Right renal pelvis (tissue), 4 donors: ENCODE results near the gene TBX19. TPM values are rescaled to one million over a fixed set of nuclear protein-coding genes. Genes with fewer than 3 reads are reported as not detected.

Experiments
- DNase-seq, 4 donors: peaks; one replicate each; pipeline ENCODE4 v3.0.0-alpha.2; 2013; ENCODE audit warnings: low read depth in 4 of 4, low spot score in 3 of 4, missing footprints in 1 of 4
- polyA plus RNA-seq, 4 donors: library from polyadenylated mRNA; unstranded; fragments of 120-200 nt; gene quantifications; one replicate each; pipeline ENCODE4 v1.2.1, GENCODE V29; 2013; ENCODE audit not compliant: insufficient read length in 4 of 4

Gene TBX19
- polyA plus RNA-seq, 4 donors, result 2.2 to 2.7 (median 2.5) TPM

DNA sequence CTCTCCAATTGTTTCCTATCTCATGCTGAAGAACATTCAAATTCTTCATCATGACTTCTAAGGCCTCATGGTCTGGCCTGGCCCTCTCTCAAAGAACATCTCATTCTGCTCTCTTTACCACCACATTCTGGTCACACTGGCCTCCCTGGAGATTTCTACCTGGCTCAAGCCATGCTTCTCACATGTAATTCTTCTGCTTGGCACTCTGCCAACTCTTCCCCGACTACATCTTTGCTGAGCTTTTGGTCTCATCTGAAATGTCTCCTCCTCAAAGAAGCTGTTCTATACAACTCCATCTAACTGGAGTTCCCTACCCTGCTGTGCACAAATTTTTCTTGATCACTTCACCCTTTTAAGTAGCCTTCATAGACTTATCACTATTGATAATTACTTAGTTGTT, 1.4 kb upstream of the TBX19 start:
- no peak for DNase-seq

DNA sequence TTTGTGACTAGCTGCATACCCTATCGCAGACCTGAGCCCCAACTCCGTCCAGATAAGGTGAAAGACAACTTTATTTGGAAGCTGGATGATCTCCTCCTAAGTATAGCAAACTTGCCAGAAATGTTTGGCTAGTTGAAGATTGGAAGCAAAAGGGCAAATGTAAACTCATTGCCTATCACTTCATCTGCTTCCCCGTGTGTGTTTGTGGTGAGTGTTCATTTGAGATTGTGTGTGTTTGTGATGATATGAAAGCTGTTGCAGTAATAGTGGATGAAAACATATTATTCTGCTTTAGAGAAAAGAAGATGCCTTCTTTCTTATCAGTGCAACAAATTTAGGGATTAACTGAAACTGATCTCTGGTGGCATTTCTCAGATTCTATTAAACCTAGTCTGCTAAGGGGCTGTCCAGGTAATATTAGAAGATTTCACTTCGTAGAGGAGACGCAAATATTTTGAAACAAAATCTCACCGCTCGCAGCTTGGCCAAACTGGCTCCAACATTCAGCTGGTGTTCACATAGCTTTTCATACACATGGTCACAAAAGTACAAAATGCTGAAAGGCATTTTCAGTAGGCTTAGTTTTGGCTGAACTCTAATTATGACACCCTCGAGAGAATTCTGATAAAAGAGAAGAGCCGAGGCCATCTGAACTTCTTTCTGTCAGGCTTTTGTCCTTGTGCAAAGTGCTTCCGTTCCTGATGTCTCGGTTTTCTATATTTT, 1.1 kb downstream of the TBX19 start:
- DNase-seq, result no peak

DNA sequence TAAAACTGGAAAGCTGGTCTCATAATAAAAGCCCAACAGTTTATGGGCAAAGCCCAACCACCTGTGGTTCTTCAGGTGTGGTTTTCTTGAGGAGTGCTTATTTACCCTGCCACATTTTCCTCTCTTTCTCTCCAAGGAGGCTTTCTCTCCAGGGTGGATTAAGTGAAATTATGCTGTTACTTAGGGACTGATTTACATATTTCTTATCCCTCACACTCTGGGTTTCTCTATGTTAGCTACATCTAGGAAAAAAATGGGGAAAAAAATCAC, 4.8 kb downstream of the TBX19 start:
- DNase-seq, result peak in 1 of 4 donors; percentile 23

DNA sequence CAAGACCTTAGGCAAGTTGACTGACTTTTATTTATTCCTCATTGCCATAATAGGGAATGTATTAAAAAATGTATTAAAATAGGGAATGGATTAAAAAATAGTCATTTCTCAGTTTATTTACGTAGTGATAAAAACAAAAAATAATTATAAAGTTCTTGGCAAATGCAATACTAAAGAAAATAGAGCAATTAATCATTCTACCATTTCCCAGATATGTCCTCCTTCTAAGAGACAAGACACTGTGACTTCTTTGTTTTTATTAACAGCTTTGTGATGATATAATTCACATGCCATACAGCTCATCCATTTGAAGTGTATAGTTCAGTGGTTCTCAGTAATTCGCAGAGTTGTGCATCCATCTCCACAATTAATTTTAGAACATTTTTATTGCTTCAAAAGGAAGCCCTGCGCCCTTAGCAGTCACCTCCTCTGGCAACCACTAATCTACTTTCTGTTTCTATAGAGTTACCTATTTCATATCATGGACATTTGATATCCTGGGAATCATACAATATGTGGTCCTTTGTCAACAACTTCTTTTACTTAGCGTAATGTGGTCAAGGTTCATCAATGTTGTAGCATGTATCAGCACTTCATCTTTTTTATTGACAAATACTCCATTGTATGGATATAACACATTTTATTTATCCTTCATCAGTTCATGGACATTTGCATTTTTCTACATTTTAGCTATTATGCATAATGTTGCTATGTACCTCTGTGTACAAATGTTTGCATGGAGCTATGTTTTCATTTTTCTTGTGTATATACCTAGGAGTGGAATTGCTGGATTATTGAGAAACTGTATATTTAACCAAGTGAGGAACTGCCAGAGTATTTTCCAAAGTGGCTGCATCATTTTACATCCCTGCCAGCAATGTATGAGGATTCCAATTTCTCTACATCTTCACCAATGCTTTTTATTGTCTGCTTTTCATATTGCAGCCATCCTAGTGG, 5.6 kb downstream of the TBX19 start:
- no peak for DNase-seq

DNA sequence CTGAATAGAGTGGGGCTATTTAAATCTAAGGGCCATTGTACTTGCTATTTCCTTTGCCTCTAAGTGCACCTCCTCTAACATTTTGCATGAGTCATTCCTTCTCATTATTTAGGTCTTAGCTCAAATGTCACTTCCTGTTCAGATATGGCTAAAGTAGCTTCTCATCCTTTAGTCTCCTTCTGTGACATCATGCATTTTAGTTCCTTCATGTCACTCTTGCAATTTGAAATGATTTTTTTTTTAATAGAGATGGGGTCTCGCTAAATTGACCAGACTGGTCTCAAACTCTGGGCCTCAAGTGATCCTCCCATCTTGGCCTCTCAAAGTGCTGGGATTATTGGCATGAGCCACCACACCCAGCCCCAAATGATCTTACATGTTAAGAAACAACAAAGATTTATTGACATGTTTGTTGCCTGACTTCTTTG, 6.6 kb downstream of the TBX19 start:
- DNase-seq, result no peak

DNA sequence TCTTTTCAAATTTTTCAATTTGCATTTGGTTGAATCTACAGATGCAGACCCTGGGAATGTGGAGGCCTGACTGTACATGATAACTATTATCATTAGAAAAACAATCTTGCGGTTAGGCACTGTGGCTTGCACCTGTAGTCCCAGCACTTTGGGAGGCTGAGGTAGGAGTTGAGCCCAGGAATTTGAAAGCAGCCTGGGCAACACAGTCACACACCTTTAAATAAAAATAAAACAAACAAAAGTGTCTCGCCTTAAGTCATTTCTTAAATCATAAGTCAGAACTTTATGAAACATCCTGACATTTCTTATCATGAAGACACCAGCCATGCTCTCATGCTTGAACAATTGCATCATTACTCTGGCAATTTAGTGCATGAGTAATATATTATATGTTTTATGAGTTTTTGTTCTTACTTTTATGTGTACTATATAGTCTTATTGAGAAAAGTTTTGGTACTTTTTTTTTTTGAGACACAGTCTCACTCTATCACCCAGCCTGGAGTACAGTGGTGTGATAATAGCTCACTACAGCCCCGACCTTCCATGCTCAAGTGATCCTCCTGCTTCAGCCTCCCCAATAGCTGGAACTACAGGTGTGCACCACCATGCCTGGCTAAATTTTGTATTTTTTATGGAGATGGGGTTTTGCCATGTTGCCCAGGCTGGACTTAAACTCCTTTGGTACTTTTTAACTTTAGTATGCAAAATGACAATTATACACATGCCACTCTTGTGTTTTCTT, 7.8 kb downstream of the TBX19 start:
- no peak for DNase-seq

DNA sequence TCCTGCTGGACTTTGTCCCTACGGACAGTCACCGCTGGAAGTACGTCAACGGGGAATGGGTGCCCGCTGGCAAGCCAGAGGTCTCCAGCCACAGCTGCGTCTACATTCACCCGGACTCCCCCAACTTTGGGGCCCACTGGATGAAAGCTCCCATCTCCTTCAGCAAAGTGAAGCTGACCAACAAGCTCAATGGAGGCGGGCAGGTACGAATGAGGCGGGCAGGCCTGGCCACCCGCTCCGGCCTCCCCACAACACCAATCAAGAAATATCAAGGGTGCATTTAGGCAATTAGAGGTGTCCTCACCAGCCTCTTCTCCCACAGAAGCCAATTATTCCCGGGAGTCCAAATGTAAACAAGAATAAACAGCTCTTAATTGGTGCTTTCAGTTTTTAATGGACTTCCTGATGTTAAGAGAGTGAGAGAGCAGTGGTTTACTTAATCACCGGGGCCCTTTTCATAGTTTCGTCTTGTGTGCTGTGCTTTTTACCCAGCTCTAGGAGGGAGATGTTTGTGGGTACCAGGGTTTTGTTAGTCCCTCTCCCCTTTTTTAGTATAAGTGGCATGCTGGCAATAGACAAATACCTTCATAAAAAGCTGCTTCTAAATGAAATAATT, 10.7 kb downstream of the TBX19 start:
- DNase-seq, result no peak

DNA sequence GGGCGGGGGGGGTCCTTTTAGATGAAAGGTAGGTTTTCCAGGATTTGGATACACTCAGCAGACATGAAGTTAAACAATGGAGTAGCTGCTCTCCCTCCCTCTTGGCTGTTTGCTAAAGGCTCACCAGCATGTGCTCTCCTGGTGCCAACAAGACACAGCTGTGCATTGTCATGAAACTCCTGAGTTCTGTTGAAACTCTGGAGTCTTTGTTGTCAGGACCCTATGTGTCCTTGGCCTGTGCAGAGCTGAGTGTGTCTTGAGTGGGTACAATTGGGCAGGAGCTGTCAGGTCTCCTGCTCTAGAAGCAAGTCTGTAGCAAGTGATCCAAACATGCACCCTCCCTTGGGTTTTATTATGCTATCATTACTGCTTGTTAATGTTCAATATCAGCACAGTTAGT, 12.7 kb downstream of the TBX19 start:
- DNase-seq, result no peak

DNA sequence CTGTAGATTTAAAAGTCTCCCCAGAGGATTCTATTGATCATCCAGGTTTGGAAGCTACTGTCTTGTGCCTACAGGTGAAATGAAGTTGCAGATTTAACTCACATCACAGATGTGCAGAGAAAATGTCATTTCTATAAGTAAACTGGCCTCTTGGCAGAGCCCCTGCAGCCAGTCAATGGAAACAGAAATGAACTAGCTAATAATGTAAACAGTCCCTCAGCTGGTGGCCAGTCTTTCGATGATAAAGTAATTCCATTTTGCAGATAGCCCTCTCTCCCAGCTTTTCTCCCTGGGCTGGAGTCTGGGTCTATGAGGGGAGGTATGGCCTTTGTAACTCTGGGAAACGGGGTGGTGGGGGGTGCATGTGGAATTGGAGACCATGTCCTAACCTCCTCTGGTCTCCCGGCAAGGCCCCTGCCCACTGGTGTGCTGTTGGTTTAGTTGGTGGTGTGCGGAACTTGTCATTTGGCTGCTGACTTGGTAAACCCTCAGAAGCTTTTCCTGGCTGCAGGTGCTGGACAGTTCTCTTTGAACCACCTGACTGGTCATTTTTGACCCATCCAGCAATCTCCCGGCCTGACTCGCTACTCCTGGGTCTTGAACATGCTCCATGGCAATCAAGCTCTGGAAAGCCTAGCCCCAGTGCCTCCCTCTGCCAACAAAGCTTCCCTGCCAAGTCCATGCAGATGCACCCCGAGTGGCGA, 14.9 kb downstream of the TBX19 start:
- DNase-seq, result no peak

DNA sequence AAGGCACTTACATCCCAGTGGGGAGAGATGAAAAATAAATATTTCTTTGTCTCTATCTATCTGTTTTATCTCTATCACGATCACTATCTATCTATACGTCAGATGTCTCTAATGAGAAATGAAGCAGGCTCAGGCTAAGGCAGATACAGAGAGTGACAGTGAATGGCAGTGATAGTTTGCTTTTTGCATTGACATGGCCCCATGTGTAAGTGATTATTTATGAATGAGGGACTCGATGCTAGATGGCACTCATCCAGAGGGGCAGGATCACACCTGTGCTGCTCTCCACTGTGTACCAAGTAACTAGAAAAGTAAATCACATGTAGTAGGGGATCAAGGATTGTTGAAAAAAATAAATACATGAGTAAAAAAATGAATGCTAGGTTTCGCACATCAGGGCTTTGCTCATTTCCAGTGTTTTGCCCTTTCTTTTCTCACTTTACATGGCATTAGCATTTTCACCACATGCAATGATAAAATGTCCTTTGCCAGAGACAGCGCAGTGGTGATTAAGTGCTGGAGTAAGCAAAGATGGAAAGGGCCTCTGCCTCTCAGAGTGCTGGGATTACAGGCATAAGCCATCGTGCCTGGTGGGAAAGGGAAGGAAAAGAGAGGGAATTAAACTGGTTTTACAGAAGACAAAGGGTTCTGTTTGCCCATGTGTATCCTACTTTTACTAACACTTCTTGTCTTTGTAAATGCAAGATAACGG, 16.5 kb downstream of the TBX19 start:
- no peak for DNase-seq

DNA sequence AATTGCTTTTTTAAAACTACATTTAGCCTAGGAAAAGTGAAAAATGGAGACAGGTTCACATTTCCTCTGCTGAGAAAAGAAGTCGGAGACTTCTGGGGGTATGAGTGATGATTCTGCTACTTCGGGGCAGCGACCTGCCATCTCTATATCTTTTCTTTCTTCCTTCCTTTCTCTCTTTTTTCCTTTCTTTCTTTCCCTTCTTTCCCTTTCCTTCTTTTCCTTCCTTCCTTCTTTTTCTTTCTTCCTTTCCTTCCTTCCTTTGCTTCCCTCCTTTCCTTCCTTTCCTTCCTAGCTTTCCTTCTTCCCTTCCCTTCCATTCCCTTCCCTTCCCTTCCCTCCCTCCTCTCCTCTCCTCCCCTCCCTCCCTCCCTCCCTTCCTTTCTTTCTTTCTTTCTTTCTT, 17.8 kb downstream of the TBX19 start:
- no peak for DNase-seq

DNA sequence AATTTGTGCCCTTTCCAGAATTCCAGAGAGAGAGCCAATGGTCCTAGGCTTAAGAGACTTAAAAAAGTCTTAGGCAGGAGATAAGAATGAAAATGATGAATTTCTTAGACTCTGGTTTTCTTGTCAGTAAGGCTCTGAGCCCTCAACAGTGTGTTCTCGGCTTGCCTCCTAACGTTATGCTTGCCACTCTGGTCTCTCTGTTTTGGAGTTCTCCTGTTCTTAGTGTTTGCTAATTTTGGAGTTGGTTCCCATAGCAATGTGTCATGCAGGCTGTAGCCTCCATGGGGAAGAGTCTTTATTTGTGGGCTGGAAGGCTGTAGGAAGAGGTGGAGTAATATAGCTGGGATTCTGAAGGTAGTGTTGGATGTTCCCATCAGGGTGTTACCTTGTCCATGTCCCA, 19.9 kb downstream of the TBX19 start:
- no peak for DNase-seq

DNA sequence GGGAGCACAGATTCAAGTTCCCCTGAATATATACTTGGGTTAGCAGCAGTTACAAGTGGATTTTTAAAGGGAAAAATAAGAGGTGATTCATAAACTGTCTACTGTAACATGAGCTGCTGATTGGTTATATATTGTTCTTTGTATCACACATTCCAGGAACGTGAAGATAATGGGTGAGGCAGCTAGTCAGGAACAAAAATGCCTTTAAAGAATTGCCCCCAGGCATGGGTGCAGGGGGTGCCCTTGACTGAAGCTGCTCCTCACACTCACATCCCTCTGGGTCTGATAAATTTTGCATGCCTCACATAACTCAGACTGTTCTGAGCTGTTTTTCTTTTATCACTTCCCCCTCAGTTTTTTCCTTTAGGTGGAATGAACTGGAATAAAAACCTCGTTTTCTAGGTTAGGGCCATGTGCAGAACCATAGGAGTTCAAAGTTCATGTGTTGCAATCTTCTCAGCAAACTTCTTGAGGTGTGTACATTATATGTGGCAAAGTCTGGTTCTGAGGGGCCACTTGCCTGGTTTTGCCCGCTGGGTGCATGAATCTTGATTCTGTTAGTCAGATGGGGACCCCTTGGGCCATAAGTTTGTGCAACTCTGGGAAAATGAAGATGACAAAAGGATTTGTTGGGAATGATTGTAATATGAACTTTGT, 21.1 kb downstream of the TBX19 start:
- no peak for DNase-seq

DNA sequence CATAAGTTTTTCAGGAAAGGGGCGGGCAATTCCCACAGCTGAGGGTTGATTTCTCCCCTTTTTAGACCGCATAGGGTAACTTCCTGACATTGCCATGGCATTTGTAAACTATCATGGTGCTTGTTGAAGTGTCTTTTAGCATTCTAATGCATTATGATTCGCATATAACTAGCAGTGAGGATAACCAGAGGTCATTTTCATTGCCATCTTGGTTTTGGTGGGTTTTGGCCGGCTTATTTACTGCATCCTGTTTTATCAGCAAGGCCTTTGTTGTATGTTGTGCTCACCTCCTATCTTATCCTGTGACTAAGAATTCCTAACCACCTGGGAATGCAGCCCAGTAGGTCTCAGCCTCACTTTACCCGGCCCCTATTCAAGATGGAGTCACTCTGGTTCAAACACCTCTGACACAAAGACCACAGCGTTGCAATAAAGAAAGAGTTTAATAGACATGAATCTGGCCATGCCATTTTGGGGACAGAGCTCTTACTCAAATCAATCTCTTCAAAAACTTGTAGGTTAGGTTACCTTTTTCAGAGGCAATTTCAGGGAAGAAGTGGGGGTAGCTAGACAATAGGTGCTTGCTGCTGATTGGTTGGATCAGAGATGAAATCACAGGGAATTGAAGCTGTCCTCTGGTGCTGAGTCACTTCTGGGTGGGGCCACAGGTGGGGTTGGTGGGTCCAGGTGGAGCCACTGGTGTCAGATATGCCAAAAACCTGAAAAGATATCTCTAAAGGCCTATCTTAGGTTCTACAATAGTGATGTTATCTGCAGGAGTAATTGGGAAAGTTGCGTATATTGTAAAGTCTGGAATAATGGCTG, 23.3 kb downstream of the TBX19 start:
- DNase-seq, result no peak

DNA sequence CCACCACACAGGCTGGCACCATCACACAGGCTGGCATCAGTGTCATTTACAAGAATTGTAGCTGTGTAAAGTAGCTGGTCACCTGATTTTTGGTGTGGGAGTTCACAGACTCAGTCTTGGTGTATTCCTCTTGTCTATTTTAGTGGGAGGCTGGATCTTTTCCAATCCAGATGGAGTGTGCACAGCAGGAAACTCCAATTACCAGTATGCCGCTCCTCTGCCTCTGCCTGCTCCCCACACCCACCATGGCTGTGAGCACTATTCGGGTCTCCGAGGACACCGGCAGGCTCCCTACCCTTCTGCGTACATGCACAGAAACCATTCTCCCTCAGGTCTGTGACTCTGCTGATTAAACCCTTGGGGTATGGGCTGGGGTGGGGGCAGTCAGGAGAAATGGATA, 24.2 kb downstream of the TBX19 start:
- no peak for DNase-seq

DNA sequence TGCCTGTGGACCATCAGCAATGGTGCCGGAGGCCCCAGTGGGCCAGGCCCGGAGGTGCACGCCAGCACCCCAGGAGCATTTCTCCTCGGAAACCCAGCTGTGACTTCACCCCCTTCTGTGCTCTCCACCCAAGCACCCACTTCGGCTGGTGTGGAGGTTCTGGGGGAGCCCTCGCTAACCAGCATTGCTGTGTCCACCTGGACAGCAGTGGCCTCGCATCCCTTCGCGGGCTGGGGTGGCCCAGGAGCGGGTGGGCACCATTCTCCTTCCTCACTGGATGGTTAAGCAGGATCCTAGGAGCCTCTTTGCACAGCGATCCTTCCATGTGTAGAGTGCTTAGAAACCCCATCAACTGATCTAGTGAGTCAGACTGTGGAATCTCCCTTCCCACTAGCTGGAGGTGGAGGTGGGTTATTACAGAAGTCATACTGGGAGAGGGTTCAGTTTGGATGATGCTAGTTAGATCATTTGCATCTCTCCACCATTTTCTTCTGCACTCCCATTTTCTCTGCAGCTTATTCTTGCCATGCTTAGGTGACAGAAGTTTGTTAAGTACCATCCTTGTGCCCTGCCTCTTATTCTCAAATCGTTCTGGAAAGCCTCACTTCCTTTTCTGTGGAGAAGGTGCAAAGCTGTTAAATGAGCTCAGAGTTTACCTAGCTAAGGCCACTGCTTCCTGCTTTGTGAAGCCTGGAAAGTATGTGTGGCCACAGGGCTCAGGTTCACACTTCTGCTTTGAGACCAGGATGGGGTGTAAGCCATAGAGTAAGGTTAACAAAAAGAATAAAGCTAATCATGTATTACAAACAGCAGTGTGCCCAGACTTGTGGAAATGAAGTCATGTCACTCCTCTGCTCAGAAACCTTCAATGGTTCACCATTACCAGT, 32.3 kb downstream of the TBX19 start:
- no peak for DNase-seq

DNA sequence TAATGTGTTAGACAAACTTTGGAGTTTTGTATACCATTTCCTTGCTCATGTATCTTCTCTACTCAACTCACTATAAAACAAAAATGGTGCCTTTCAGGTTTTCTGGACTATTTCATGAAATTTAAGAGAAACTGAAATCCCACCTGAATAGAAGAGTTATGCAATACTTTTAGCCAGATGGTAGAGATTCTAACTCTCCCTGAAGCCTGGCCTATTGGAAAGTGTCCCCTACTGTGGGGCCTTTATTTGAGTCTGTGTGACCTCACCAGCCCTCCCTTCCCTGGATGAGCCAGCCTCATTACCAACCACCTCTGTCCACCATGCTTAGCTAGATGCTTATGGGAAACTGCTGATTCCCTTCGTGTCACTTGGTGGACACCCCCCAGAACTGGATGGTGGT, 35.5 kb downstream of the TBX19 start:
- DNase-seq, result no peak
